Stomach (tissue), 9 donors: ENCODE results near the gene KIAA2012. TPM values are rescaled to one million over a fixed set of nuclear protein-coding genes. Genes with fewer than 3 reads are reported as not detected.
"Not testable (repeated sequence)": the region's sequence is repeated elsewhere in the genome, so short reads cannot be mapped to it uniquely, and the experiment has no call there.

ENCODE experiments used
- DNase-seq, 2 donors: peaks; one replicate each; pipeline versions ENCODE4 v3.0.0 to v3.0.0-alpha.2; 2013 to 2019
- H3K27ac ChIP-seq, 5 donors: fragments of 200-600 bp in 4 of 5; sonication (generic) in 4 of 5; one replicate each; pipeline ENCODE4 v1.5.1; 2013 to 2019; ENCODE audit warnings: mild to moderate bottlenecking in 1 of 5, moderate library complexity in 1 of 5
- H3K27me3 ChIP-seq, 3 donors: fragments of 200-600 bp; sonication (generic); one replicate each; pipeline ENCODE4 v1.5.1; 2017 to 2019; ENCODE audit warnings: mixed run types in 1 of 3
- H3K36me3 ChIP-seq, 4 donors: fragments of 200-600 bp; sonication (generic); 1 replicate in 3 of 4; 2 replicates in 1 of 4; pipeline ENCODE4 v1.5.1; 2016 to 2019
- H3K4me1 ChIP-seq, 4 donors: fragments of 200-600 bp; sonication (generic); one replicate each; pipeline ENCODE4 v1.5.1; 2016 to 2019
- H3K4me3 ChIP-seq, 4 donors: fragments of 200-600 bp; sonication (generic) in 3 of 4; one replicate each; pipeline ENCODE4 v1.5.1; 2016 to 2019; ENCODE audit warnings: mild to moderate bottlenecking in 1 of 4
- H3K9me3 ChIP-seq, 4 donors: fragments of 200-600 bp; sonication (generic); one replicate each; pipeline ENCODE4 v1.5.1; 2016 to 2019
- CTCF ChIP-seq, 7 experiments: fragments of 450-650 bp in 4 of 7; fragments of 200-600 bp in 3 of 7; sonication (generic) in 3 of 7; IDR thresholded peaks; one replicate each; pipeline ENCODE4 v1.5.1; 2016 to 2019; ENCODE audit warnings: antibody characterized with exemption in 7 of 7, control low read depth in 2 of 7, mild to moderate bottlenecking in 1 of 7
- EP300 ChIP-seq: sonication (generic); formaldehyde crosslinking; IDR thresholded peaks from one replicate; pipeline ENCODE4 v1.6.1; 2017; ENCODE audit warnings: antibody characterized with exemption
- POLR2A ChIP-seq, 4 donors: fragments of 450-650 bp; IDR thresholded peaks; one replicate each; pipeline ENCODE4 v1.6.1; 2016; ENCODE audit warnings: antibody characterized with exemption in 4 of 4, control low read depth in 2 of 4, mild to moderate bottlenecking in 1 of 4, moderate library complexity in 1 of 4
- POLR2AphosphoS5 ChIP-seq, 3 donors: sonication (generic); formaldehyde crosslinking; IDR thresholded peaks; one replicate each; pipeline ENCODE4 v1.6.1; 2016; ENCODE audit warnings: antibody characterized with exemption in 3 of 3
- WGBS, 5 donors: extraction: QIAGEN DNeasy Blood & Tissue Kit in 3 of 5; methylation state at CpG; one replicate each; pipeline versions ENCODE4 v1.1.5 to v1.1.7; 2013 to 2018; 5-methylcytosine and 5-hydroxymethylcytosine counted together
- intact Hi-C: fragments of 100-400 bp; cut with DNase I; formaldehyde crosslinking; loops from one replicate; pipeline ENCODE4 v1.15.1; 2023; ENCODE audit warnings: low total_unique reads
- polyA plus RNA-seq, 3 donors: library from polyadenylated mRNA; stranded (reverse); fragments of 200-250 nt; gene quantifications; one replicate each; pipeline ENCODE4 v1.2.3, GENCODE V29; 2013
- small RNA-seq, 4 donors: library from RNA; depleted of rRNA; stranded (forward); fragments of <200 nt; gene quantifications; one replicate each; pipeline ENCODE3, GENCODE V24; 2016
- total RNA-seq, 5 donors: library from RNA; depleted of rRNA; stranded (reverse); fragments of >200 nt; gene quantifications; one replicate each; pipeline versions ENCODE4 v1.1.0 to v1.2.3, GENCODE V29; 2014 to 2016
- donor health status: healthy with polysubstance abuse.
- donor health status: Bipolar disorder and iron deficiency.
- donor health status: healthy.

KIAA2012 gene
- total and polyA plus RNA-seq, 8 donors = 0.03 to 0.18 TPM; not detected in 6

DNA sequence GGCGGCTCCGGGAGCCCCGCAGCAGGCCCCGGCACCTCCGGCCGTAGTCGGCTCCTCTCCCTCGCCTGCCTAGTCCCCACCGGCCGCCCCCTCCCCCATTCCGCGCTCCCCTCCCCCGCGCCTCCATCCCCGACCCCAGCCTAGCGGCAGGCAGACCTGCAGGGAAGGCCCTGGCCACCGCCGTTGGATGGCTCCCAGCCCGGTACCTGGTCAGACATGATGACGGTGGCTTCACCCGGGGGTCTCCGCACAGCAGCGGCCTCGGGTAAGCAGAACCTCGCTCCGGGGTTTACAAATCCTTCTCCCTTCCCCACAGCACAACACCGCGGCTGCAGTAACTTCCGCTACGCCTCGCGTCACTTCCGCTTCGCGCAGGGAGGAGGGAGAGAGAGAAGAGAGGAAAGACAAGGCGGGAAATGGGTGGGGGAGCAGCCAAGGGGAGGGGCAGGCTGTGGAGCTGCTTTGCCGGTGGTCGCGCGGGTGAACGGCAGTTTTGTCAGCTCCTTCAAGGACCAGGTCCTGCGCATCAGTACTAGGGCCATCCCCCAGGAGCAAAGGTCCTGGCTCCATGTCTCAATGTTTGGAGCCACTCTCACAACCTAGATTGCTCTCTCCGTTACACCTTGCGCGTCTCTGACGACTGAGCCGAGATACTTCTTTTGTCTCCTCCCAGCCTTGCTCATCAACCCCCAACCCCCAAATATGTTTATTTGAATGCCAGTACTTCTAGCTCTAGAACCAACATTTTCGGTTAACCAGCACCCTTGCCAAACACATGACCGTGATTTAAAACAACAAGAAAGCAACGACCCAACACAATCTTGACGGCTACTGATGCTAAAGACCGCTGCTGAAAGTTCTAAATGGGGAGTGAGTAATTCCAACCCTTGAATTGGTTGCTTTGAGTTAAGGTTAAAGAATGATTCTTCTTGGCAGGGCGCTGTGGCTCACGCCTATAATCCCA, 165.5 kb downstream of the KIAA2012 start, which contains the start of gene SUMO1:
TSS of gene SUMO1 (minus strand) at position 364 of the 964 bp plus-strand sequence. CDS start at position 218, 146 bp downstream.
- intact Hi-C loops = no loop called here
- Histone ChIP-seq H3K36me3 (no peaks in the 10 kb centered on the region), H3K27ac (peak within 1 kb of the TSS; percentile 86 to 96 (median 90)), H3K27me3 (no peaks in the 10 kb centered on the region), H3K4me3 (peak within 1 kb of the TSS; percentile 84 to 99 (median 88)), H3K9me3 (no peaks in the 10 kb centered on the region), H3K4me1 (peaks cover 19 to 46% (median 31%) of the 10 kb centered on the region in 4 donors)
- 3 to 4% (median 4%) methylated on average over 26 to 51 of the region's 54 CpGs for WGBS, 5 donors
- peak; percentile 69 to 88 (median 80) for TF ChIP-seq POLR2AphosphoS5 (IDR thresholded peaks at IDR 0.05)
- no peak for TF ChIP-seq POLR2A (IDR thresholded peaks at IDR 0.05)
- DNase-seq = peak; percentile 89 to 98

- H3K9me3 ChIP-seq, H3K4me1 ChIP-seq, H3K27ac ChIP-seq, intact Hi-C loops, H3K36me3 ChIP-seq, DNase-seq, H3K27me3 ChIP-seq, H3K4me3 ChIP-seq: not testable (repeated sequence)
- WGBS, 5 donors = 94 to 98% (median 97%) methylated on average over 5 of the region's 5 CpGs
These were observed 174.7 kb downstream of the KIAA2012 start for GRCh38 chr2:202247710-202248109.

DNA sequence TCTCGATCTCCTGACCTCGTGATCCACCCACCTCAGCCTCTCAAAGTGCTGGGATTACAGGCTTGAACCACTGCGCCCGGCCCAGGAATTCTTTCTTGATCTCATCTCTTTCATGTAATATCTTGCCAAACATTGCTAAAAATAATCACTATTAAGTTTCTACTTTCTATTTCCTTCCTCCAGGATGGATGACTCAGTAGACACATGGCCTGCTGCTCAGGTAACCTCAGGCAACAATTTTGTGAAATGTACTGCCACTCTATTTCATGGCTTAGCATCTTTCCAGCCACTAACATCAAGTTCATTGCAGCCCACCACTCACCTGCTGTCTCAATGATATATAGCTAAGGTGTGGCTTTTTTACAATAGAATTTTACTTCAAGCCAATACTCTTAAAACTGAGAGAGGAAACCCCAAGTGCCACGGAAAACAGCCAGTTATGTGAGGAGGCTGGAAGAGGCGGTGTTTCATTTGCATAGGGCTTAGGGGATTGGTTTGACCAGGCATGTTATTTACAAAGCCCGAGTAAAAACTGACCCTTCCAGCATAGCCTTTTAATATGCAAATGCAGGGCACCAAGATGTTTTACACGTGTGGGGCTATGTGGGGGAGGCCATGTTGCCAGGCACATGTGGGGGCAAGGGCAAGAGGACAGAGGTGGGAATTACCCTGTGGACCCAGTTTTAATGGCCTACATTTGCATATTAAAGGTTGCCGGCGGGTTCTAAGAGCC, 176.6 kb downstream of the KIAA2012 start:
- Histone ChIP-seq H3K4me1 (no peaks in the 10 kb centered on the region), H3K27ac (no peak overlapping the region), H3K9me3 (no peaks in the 10 kb centered on the region), H3K27me3 (no peaks in the 10 kb centered on the region), H3K4me3 (no peak overlapping the region), H3K36me3 (no peaks in the 10 kb centered on the region)
- intact Hi-C loops = no loop called here
- TF ChIP-seq POLR2AphosphoS5 (IDR thresholded peaks at IDR 0.05) (no peak), EP300 (no peak), POLR2A (IDR thresholded peaks at IDR 0.05) (no peak), CTCF (IDR thresholded peaks at IDR 0.05) (no peak)
- DNase-seq = no peak
- 56 to 64% (median 58%) methylated on average over 10 of the region's 10 CpGs for WGBS, 5 donors

DNA sequence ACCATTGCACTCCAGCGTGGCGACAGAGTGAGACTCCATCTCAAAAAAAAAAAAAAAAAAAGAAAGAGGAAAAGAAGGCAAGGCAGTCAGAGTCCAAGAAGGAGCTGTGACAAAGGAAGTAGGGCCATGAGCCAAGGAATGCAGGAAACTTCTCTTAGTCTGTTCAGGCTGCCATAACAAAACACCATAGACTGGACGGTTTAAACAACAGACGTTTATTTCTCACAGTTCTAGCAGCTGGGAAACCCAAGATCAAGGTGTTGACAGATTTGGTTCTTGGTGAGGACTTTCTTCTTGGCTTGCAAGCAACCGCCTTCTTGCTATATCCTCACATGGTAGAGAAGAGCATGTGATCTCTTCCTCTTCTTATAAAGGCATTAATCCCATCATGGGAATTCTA, 178.4 kb downstream of the KIAA2012 start:
- no peak for DNase-seq
- H3K27ac ChIP-seq = no peak overlapping the region
- no peaks in the 10 kb centered on the region for H3K4me1 ChIP-seq
- TF ChIP-seq POLR2AphosphoS5 (IDR thresholded peaks at IDR 0.05) = no peak
- TF ChIP-seq EP300 = no peak
- no peak for TF ChIP-seq POLR2A (IDR thresholded peaks at IDR 0.05)
- no peak for TF ChIP-seq CTCF (IDR thresholded peaks at IDR 0.05)
- intact Hi-C loops = no loop called here
- no peaks in the 10 kb centered on the region for H3K36me3 ChIP-seq
- no peaks in the 10 kb centered on the region for H3K9me3 ChIP-seq
- H3K4me3 ChIP-seq = no peak overlapping the region
- no peaks in the 10 kb centered on the region for H3K27me3 ChIP-seq
- WGBS, 5 donors = 77 to 90% (median 83%) methylated on average over 5 of the region's 5 CpGs

Small RNA genes within 50 kb of the gene (small RNA-seq; reads per million reads assigned to genes)
- gene AC079354.2 = 0 reads per million in 4 donors

Other genes starting within 250 kb of the KIAA2012 start
- 10 to 100 TPM in 1 of 5 donors, 1 to 10 TPM in 4; 4.1 to 20.9 (median 7.8) TPM for gene FZD7, start 39.4 kb upstream of the KIAA2012 start, total RNA-seq
- 1 to 10 TPM; 1.7 to 4.6 (median 3.5) TPM for gene FZD7, start 39.4 kb upstream of the KIAA2012 start, polyA plus RNA-seq
- gene SUMO1, start 165.3 kb downstream of the KIAA2012 start, total RNA-seq = 100 to 1,000 TPM in 1 of 5 donors, 10 to 100 TPM in 4; 17.8 to 118 (median 41.4) TPM
- 100 to 1,000 TPM in 2 of 3 donors, 10 to 100 TPM in 1; 80.3 to 105 (median 101) TPM for gene SUMO1, start 165.3 kb downstream of the KIAA2012 start, polyA plus RNA-seq
- 100 to 1,000 TPM in 2 of 5 donors, 10 to 100 TPM in 3; 57.6 to 126 (median 78.0) TPM for gene NOP58, start 192.5 kb downstream of the KIAA2012 start, total RNA-seq
- gene NOP58, start 192.5 kb downstream of the KIAA2012 start, polyA plus RNA-seq = 100 to 1,000 TPM in 1 of 3 donors, 10 to 100 TPM in 2; 38.0 to 116 (median 69.7) TPM